MM.1S (cell line): ENCODE results near the gene SLCO2B1.
A peak's percentile ranks its signal among the peaks of the same experiment; 100 is the strongest.

Experiments used
- DNase-seq: peaks from one replicate; pipeline ENCODE4 v3.0.0-alpha.2; 2015
- H2AFZ ChIP-seq: fragments of 300-600 bp; sonication (generic); 2 replicates; pipeline ENCODE4 v1.6.0; 2016; ENCODE audit warnings: antibody characterized with exemption, low read length
- H3F3A ChIP-seq: fragments of 300-600 bp; sonication (generic); 2 replicates; pipeline ENCODE4 v1.6.1; 2016; ENCODE audit warnings: mild to moderate bottlenecking, antibody characterized with exemption, low read length, moderate library complexity, mixed read lengths; ENCODE audit not compliant: insufficient read depth
- H3K27ac ChIP-seq: fragments of 300-600 bp; sonication (generic); 2 replicates; pipeline ENCODE4 v1.5.1; 2016; ENCODE audit warnings: mild to moderate bottlenecking, low read length
- H3K27me3 ChIP-seq: fragments of 300-600 bp; sonication (generic); replicated peaks from 2 replicates; pipeline ENCODE4 v1.6.0; 2016; ENCODE audit warnings: low read length; ENCODE audit not compliant: insufficient read depth
- H3K36me3 ChIP-seq: fragments of 300-600 bp; sonication (generic); replicated peaks from 2 replicates; pipeline ENCODE4 v1.6.1; 2016; ENCODE audit warnings: mild to moderate bottlenecking, low read length, mixed read lengths; ENCODE audit not compliant: insufficient read depth
- H3K4me1 ChIP-seq: fragments of 300-600 bp; sonication (generic); 2 replicates; pipeline ENCODE4 v1.6.1; 2016; ENCODE audit warnings: low read length, mixed read lengths
- H3K4me2 ChIP-seq: fragments of 300-600 bp; sonication (generic); 2 replicates; pipeline ENCODE4 v1.6.0; 2016; ENCODE audit warnings: low read depth, low read length
- H3K4me3 ChIP-seq: fragments of 300-600 bp; sonication (generic); 2 replicates; pipeline ENCODE4 v1.5.1; 2016; ENCODE audit warnings: low read length, mixed read lengths
- H3K79me2 ChIP-seq: fragments of 300-600 bp; sonication (generic); 2 replicates; pipeline ENCODE4 v1.6.1; 2016; ENCODE audit warnings: mixed run types, low read length, mixed read lengths
- H3K9ac ChIP-seq: fragments of 300-600 bp; sonication (generic); 2 replicates; pipeline ENCODE4 v1.6.1; 2016; ENCODE audit warnings: low read length, mixed read lengths
- H3K9me2 ChIP-seq: fragments of 300-600 bp; sonication (generic); replicated peaks from 2 replicates; pipeline ENCODE4 v1.6.1; 2016; ENCODE audit warnings: mild to moderate bottlenecking, low read length, mixed read lengths; ENCODE audit not compliant: insufficient read depth
- H3K9me3 ChIP-seq: fragments of 300-600 bp; sonication (generic); replicated peaks from 2 replicates; pipeline ENCODE4 v1.6.1; 2016; ENCODE audit warnings: mild to moderate bottlenecking, low read length, mixed read lengths; ENCODE audit not compliant: insufficient read depth
- H4K20me1 ChIP-seq: fragments of 300-600 bp; sonication (generic); 2 replicates; pipeline ENCODE4 v1.6.1; 2016; ENCODE audit warnings: mild to moderate bottlenecking, low read length, moderate library complexity, mixed read lengths; ENCODE audit not compliant: insufficient read depth
- CTCF ChIP-seq: fragments of 300-600 bp; sonication (generic); IDR thresholded peaks from 2 replicates; pipeline ENCODE4 v1.5.1; 2016; ENCODE audit warnings: antibody characterized with exemption, low read length, mixed read lengths
- EZH2 ChIP-seq: fragments of 300-600 bp; sonication (generic); optimal IDR thresholded peaks from 2 replicates; pipeline ENCODE3; 2017; ENCODE audit warnings: low read depth, mild to moderate bottlenecking, antibody characterized with exemption, low read length, mixed read lengths
- EZH2phosphoT487 ChIP-seq: fragments of 300-600 bp; sonication (generic); IDR thresholded peaks from 2 replicates; pipeline ENCODE4 v1.6.1; 2018; ENCODE audit warnings: antibody characterized with exemption, low read length

The SLCO2B1 gene

GRCh38 chr11:75135021-75135650 is 15.8 kb upstream of the SLCO2B1 start:
- H3K27me3 ChIP-seq, result no peaks in the 10 kb centered on the region
- DNase-seq, result no peak
- H3F3A ChIP-seq, result no peaks in the 10 kb centered on the region
- no peaks in the 10 kb centered on the region for H3K4me1 ChIP-seq
- no peak overlapping the region for H3K9ac ChIP-seq
- no peak overlapping the region for H3K27ac ChIP-seq
- H3K9me2 ChIP-seq, result no peaks in the 10 kb centered on the region
- H4K20me1 ChIP-seq, result no peaks in the 10 kb centered on the region
- H3K4me2 ChIP-seq, result no peak overlapping the region
- no peaks in the 10 kb centered on the region for H3K9me3 ChIP-seq
- TF ChIP-seq EZH2phosphoT487 (no peak), EZH2 (no peak), CTCF (no peak)
- no peak overlapping the region for H3K4me3 ChIP-seq
- H2AFZ ChIP-seq, result no peak overlapping the region
- H3K79me2 ChIP-seq, result no peaks in the 10 kb centered on the region
- H3K36me3 ChIP-seq, result no peaks in the 10 kb centered on the region

GRCh38 chr11:75135651-75136050 is 15.3 kb upstream of the SLCO2B1 start:
- H2AFZ ChIP-seq, result no peak overlapping the region
- no peak overlapping the region for H3K4me2 ChIP-seq
- no peak overlapping the region for H3K4me3 ChIP-seq
- H3K27me3 ChIP-seq, result no peaks in the 10 kb centered on the region
- no peak for DNase-seq
- no peaks in the 10 kb centered on the region for H3K4me1 ChIP-seq
- TF ChIP-seq CTCF (no peak), EZH2phosphoT487 (no peak), EZH2 (no peak)
- H3F3A ChIP-seq, result no peaks in the 10 kb centered on the region
- no peaks in the 10 kb centered on the region for H3K9me2 ChIP-seq
- no peaks in the 10 kb centered on the region for H3K36me3 ChIP-seq
- no peak overlapping the region for H3K27ac ChIP-seq
- H4K20me1 ChIP-seq, result no peaks in the 10 kb centered on the region
- no peaks in the 10 kb centered on the region for H3K79me2 ChIP-seq
- no peak overlapping the region for H3K9ac ChIP-seq
- no peaks in the 10 kb centered on the region for H3K9me3 ChIP-seq

- Histone ChIP-seq H3K9ac (no peak overlapping the region), H3K4me1 (peaks cover 17% of the 10 kb centered on the region), H3K9me2 (no peaks in the 10 kb centered on the region), H3F3A (peaks cover 5% of the 10 kb centered on the region), H3K27ac (no peak overlapping the region), H3K79me2 (no peaks in the 10 kb centered on the region), H4K20me1 (no peaks in the 10 kb centered on the region), H3K36me3 (no peaks in the 10 kb centered on the region), H3K4me2 (peak overlapping the region; percentile 15; the same call in 1 of the 2 replicates), H3K4me3 (no peak overlapping the region), H3K27me3 (no peaks in the 10 kb centered on the region), H2AFZ (peak overlapping the region; percentile 14; the same call in 1 of the 2 replicates), H3K9me3 (no peaks in the 10 kb centered on the region)
- peak; percentile 51 for DNase-seq
- TF ChIP-seq EZH2, result no peak
- TF ChIP-seq CTCF, result peak; percentile 96
- no peak for TF ChIP-seq EZH2phosphoT487
Observed at GRCh38 chr11:75140269-75141138, 10.4 kb upstream of the SLCO2B1 start.
